SU-DHL-6 (cell line): Measurements from ENCODE around the gene TPP1.

ENCODE experiments used
- EZH2phosphoT487 ChIP-seq: fragments of 200-600 bp; sonication (generic), shearing (Covaris generic); conservative IDR thresholded peaks from 2 replicates; pipeline ENCODE4 v1.6.1; 2018; ENCODE audit warnings: mild to moderate bottlenecking, antibody characterized with exemption, low read length, moderate library complexity, mixed read lengths
- TF ChIP-seq, protein P1 (sequence below): fragments of 200-600 bp; sonication (generic); IDR thresholded peaks from one replicate; pipeline ENCODE4 v1.5.1; 2017; ENCODE audit warnings: antibody characterized with exemption, mild to moderate bottlenecking, low read length, moderate library complexity; ENCODE audit not compliant: insufficient read depth, poor library complexity, severe bottlenecking

DNA sequence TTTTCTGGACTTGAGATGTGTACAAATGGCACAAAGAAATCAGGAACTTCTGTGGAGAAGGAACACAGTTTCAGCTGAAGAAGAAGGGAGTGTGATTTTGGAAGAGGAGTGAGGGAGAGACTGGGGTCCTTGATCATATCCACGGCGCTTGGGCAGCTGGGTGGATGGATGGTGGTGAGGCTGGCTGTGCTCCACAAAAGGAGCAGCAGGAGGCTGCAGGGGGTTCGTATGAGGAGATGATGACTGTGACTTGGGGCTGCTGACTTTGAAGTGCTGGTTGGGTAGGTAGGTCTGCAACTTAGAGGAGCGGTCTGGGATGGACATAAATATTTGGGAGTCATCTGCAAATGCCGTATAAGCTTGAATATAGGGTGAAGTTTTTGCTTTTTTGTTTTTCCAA is 37.7 kb upstream of the TPP1 start:
- TF ChIP-seq, protein P1, sequence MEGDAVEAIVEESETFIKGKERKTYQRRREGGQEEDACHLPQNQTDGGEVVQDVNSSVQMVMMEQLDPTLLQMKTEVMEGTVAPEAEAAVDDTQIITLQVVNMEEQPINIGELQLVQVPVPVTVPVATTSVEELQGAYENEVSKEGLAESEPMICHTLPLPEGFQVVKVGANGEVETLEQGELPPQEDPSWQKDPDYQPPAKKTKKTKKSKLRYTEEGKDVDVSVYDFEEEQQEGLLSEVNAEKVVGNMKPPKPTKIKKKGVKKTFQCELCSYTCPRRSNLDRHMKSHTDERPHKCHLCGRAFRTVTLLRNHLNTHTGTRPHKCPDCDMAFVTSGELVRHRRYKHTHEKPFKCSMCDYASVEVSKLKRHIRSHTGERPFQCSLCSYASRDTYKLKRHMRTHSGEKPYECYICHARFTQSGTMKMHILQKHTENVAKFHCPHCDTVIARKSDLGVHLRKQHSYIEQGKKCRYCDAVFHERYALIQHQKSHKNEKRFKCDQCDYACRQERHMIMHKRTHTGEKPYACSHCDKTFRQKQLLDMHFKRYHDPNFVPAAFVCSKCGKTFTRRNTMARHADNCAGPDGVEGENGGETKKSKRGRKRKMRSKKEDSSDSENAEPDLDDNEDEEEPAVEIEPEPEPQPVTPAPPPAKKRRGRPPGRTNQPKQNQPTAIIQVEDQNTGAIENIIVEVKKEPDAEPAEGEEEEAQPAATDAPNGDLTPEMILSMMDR = no peak
- no peak for TF ChIP-seq EZH2phosphoT487
